ENCODE data around the gene EGR1.
A peak's percentile ranks its signal among the peaks of the same experiment; 100 is the strongest.

EGR1 gene

GRCh38 chr5:138489683-138490061 lies 24.4 kb downstream of the EGR1 start:
- no peak for TF ChIP-seq CTCF (IDR thresholded peaks at IDR 0.05; ENCODE audit: low read length, missing control alignments)
- peak; percentile 38 for DNase-seq (ENCODE audit: low read depth)
- no peak overlapping the region for H3K4me3 ChIP-seq (replicated peaks; ENCODE audit: low read depth, low read length)

GRCh38 chr5:138490648-138491283 lies 25.5 kb downstream of the EGR1 start:
- no peak overlapping the region for H3K4me3 ChIP-seq (replicated peaks; ENCODE audit: low read depth, low read length)
- TF ChIP-seq CTCF (IDR thresholded peaks at IDR 0.05; ENCODE audit: low read length, missing control alignments) = no peak
- no peak for DNase-seq (ENCODE audit: low read depth)

- DNase-seq (ENCODE audit: low read depth) = no peak
- peak overlapping the region; percentile 45 for H3K4me3 ChIP-seq (replicated peaks; ENCODE audit: low read depth, low read length)
- TF ChIP-seq CTCF (IDR thresholded peaks at IDR 0.05; ENCODE audit: low read length, missing control alignments) = no peak
These were observed 26.0 kb downstream of the EGR1 start for GRCh38 chr5:138491284-138491648.

GRCh38 chr5:138491669-138492559 lies 26.6 kb downstream of the EGR1 start:
- TF ChIP-seq CTCF (IDR thresholded peaks at IDR 0.05; ENCODE audit: low read length, missing control alignments) = no peak
- peak; percentile 90 for DNase-seq (ENCODE audit: low read depth)

GRCh38 chr5:138492560-138493045 lies 27.3 kb downstream of the EGR1 start:
- no peak for TF ChIP-seq CTCF (IDR thresholded peaks at IDR 0.05; ENCODE audit: low read length, missing control alignments)
- DNase-seq (ENCODE audit: low read depth) = no peak
- peak overlapping the region; percentile 55 for H3K4me3 ChIP-seq (replicated peaks; ENCODE audit: low read depth, low read length)

More at GRCh38 chr5:138491669-138492559, 26.6 kb downstream of the EGR1 start:
- peak overlapping the region; percentile 55 for H3K4me3 ChIP-seq (replicated peaks; ENCODE audit: low read depth, low read length)

GRCh38 chr5:138495351-138495750 lies 30.1 kb downstream of the EGR1 start:
- no peak for DNase-seq (ENCODE audit: low read depth)
- H3K4me3 ChIP-seq (replicated peaks; ENCODE audit: low read depth, low read length) = no peak overlapping the region
- TF ChIP-seq CTCF (IDR thresholded peaks at IDR 0.05; ENCODE audit: low read length, missing control alignments) = no peak
